Progenitor cell of endocrine pancreas (in vitro differentiated cells): Measurements from ENCODE around the gene MTUS2. TPM values are rescaled to one million over a fixed set of nuclear protein-coding genes. Genes with fewer than 3 reads are reported as not detected.
A peak's percentile ranks its signal among the peaks of the same experiment; 100 is the strongest.

Source experiments
- DNase-seq: peaks from one replicate; pipeline ENCODE4 v3.0.0; 2021; ENCODE audit warnings: low spot score; ENCODE audit not compliant: unreplicated experiment
- H3K27ac Mint-ChIP-seq: 2 replicates; pipeline ENCODE4 v1.8.0; 2021; ENCODE audit warnings: mild to moderate bottlenecking, moderate library complexity, mixed read lengths
- H3K27me3 Mint-ChIP-seq: 2 replicates; pipeline ENCODE4 v1.8.0; 2021; ENCODE audit warnings: mixed read lengths
- H3K36me3 Mint-ChIP-seq: 2 replicates; pipeline ENCODE4 v1.8.0; 2022; ENCODE audit warnings: mixed read lengths; ENCODE audit not compliant: insufficient read depth
- H3K4me1 Mint-ChIP-seq: 2 replicates; pipeline ENCODE4 v1.8.0; 2021; ENCODE audit warnings: low read depth, mixed read lengths
- H3K4me3 Mint-ChIP-seq: 2 replicates; pipeline ENCODE4 v1.8.0; 2021; ENCODE audit warnings: low read depth, mild to moderate bottlenecking, moderate library complexity, mixed read lengths
- H3K9me3 Mint-ChIP-seq: 2 replicates; pipeline ENCODE4 v1.8.0; 2021; ENCODE audit warnings: low read depth, mixed read lengths
- total RNA-seq: library from RNA; stranded (reverse); gene quantifications from 2 replicates; pipeline ENCODE4 v1.2.1, GENCODE V29; 2021
- TF ChIP-seq, protein P1 (sequence below): fragments of 200-600 bp; sonication (generic); IDR thresholded peaks from one replicate; pipeline ENCODE4 v1.5.0; 2021; ENCODE audit warnings: antibody characterized with exemption, mild to moderate bottlenecking; ENCODE audit not compliant: unreplicated experiment

MTUS2 gene
- total RNA-seq, 1 donor from 2014 or later, result 9.3 TPM

DNA sequence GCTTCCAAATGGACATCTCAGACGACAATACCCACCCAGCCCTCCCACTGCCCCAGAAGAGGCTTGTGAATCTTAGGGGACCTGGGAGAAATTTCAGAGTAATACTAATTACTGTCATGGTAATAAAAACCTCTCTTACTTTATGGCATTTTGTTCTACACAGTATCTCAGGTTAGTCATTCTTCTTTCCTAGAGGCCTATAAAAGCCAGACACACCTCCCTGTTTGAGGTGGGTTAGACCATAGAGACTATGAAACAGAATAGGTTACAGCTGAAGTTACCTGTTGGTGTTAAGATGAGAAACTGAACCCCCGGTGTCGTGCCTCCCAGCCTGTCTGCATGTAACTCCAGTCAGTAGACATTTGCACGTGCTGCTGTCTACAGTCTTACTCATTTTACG, 661.5 kb downstream of the MTUS2 start:
- TF ChIP-seq, protein P1, sequence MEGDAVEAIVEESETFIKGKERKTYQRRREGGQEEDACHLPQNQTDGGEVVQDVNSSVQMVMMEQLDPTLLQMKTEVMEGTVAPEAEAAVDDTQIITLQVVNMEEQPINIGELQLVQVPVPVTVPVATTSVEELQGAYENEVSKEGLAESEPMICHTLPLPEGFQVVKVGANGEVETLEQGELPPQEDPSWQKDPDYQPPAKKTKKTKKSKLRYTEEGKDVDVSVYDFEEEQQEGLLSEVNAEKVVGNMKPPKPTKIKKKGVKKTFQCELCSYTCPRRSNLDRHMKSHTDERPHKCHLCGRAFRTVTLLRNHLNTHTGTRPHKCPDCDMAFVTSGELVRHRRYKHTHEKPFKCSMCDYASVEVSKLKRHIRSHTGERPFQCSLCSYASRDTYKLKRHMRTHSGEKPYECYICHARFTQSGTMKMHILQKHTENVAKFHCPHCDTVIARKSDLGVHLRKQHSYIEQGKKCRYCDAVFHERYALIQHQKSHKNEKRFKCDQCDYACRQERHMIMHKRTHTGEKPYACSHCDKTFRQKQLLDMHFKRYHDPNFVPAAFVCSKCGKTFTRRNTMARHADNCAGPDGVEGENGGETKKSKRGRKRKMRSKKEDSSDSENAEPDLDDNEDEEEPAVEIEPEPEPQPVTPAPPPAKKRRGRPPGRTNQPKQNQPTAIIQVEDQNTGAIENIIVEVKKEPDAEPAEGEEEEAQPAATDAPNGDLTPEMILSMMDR, result no peak
- H3K4me1 Mint-ChIP-seq, result peaks cover 5% of the 10 kb centered on the region
- H3K27me3 Mint-ChIP-seq, result peaks cover 9% of the 10 kb centered on the region
- no peak overlapping the region for H3K4me3 Mint-ChIP-seq
- DNase-seq, result no peak
- no peaks in the 10 kb centered on the region for H3K36me3 Mint-ChIP-seq
- no peaks in the 10 kb centered on the region for H3K9me3 Mint-ChIP-seq
- no peak overlapping the region for H3K27ac Mint-ChIP-seq

DNA sequence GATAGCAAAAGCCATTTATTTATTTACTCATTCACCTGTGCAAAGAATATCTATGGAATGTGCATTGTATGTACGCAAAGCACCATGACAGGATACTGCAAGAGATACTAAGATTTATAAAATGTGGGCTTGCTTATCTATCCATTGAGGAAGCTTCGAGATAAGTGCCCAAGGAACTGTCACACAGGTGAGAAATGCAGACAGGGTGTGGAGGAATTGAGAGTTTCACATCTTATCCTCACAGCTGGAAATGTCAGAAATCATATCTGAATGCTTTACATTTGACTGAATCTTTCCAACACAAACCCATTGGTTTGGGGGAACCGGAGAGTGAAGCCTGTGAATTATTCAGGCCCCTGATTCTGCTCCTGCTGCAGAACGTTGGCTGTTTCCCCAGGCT, 662.4 kb downstream of the MTUS2 start:
- Mint-ChIP-seq H3K27ac (no peak overlapping the region), H3K4me3 (no peak overlapping the region), H3K4me1 (peaks cover 5% of the 10 kb centered on the region), H3K36me3 (no peaks in the 10 kb centered on the region), H3K27me3 (peaks cover 6% of the 10 kb centered on the region), H3K9me3 (no peaks in the 10 kb centered on the region)
- no peak for DNase-seq
- TF ChIP-seq, protein P1, result no peak

DNA sequence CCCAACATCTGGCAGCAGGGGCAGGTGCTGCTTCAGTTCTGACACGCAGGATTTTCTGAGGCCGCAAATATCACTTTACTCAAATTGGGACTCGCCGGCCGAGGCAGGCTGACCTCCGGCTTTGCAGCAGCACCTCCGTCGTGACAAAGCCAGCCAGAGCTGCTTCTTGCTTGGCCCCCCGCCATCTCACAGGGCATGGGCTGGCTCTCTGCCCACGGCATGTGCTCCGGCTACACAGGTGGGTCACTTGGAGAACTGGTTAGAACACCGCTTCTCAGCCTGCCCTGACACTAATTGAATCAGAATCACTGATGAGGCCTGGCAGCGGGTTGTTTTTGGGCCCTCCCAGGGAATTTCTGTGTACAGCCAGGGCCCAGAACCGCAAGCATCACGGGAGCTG, 663.1 kb downstream of the MTUS2 start:
- H3K4me1 Mint-ChIP-seq, result peaks cover 5% of the 10 kb centered on the region
- H3K9me3 Mint-ChIP-seq, result no peaks in the 10 kb centered on the region
- TF ChIP-seq, protein P1, result no peak
- no peak overlapping the region for H3K4me3 Mint-ChIP-seq
- DNase-seq, result no peak
- no peaks in the 10 kb centered on the region for H3K36me3 Mint-ChIP-seq
- H3K27ac Mint-ChIP-seq, result no peak overlapping the region
- peaks cover 6% of the 10 kb centered on the region for H3K27me3 Mint-ChIP-seq

DNA sequence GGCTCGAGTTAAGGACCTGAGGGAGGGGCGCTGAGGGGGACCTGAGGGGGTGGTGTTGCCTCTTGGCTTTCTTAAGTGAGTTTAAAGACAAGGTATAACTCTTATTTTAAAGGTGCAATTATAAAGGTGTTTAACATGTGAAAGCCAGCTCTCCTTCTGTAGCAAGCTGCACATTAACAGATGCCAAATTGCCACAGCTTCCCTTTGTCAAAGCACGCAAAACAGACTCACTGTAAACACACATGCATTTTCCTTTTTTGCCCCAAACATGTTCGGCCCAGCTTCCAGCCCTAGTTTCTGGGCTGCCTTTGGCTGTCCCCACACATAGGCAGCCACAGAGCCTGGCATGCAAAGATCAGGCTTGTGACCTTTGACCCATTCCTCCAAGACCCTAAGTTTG, 663.5 kb downstream of the MTUS2 start:
- Mint-ChIP-seq H3K36me3 (no peaks in the 10 kb centered on the region), H3K4me3 (no peak overlapping the region), H3K4me1 (peaks cover 5% of the 10 kb centered on the region), H3K9me3 (no peaks in the 10 kb centered on the region), H3K27ac (peak overlapping the region; percentile 50), H3K27me3 (peaks cover 6% of the 10 kb centered on the region)
- TF ChIP-seq, protein P1, result no peak
- no peak for DNase-seq

DNA sequence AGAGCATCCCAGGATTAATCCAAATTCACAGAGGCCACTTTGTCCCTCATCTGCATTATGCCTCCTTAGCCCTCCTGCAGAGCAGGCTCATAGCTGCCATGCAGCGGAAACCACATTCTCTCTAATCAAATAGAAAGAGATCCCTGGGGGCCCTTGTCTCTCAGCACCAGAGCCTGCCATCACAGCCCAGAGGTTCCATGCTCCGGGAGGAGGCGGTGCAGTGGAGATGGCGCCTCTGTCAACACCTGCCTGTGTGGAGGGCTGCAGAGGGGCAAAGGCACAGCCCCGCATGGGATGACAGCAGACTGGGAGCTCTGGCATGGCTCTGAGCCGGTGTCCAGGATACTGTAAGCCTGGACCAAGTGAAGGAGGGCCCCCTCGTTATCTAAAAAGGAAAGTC, 664.1 kb downstream of the MTUS2 start:
- TF ChIP-seq, protein P1, result no peak
- DNase-seq, result no peak
- no peaks in the 10 kb centered on the region for H3K36me3 Mint-ChIP-seq
- H3K4me1 Mint-ChIP-seq, result peaks cover 5% of the 10 kb centered on the region
- peaks cover 3% of the 10 kb centered on the region for H3K27me3 Mint-ChIP-seq
- no peak overlapping the region for H3K4me3 Mint-ChIP-seq
- no peaks in the 10 kb centered on the region for H3K9me3 Mint-ChIP-seq
- H3K27ac Mint-ChIP-seq, result no peak overlapping the region
